Fibroblast of skin of left quadriceps (primary cell): ENCODE data around the gene ALDH5A1.
"Not testable (repeated sequence)": the region's sequence is repeated elsewhere in the genome, so short reads cannot be mapped to it uniquely, and the experiment has no call there.

Source experiments
- DNase-seq, 2 experiments: peaks; one replicate each; pipeline ENCODE4 v3.0.0-alpha.2; 2013; ENCODE audit warnings: low read depth in 2 of 2

ALDH5A1 gene

DNA sequence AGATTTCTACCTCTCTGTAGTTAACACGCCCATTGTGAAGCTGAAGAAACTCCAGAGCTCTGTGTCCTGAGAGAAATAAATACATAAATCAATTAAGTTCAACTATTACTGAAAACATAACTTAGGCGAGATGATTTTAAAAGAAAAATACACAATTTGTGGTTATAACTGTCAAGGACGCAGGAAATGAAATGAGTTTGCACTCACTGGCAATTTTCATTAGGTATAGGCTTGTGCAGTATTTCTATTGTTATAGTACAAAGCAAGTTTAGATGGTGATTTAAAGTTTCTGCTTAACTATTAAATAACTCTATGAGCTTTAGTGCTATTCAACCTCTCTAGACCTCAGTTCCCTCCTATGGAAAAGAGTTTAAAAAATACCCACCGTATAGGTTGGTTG lies 8.7 kb upstream of the ALDH5A1 start:
- no peak for DNase-seq

DNA sequence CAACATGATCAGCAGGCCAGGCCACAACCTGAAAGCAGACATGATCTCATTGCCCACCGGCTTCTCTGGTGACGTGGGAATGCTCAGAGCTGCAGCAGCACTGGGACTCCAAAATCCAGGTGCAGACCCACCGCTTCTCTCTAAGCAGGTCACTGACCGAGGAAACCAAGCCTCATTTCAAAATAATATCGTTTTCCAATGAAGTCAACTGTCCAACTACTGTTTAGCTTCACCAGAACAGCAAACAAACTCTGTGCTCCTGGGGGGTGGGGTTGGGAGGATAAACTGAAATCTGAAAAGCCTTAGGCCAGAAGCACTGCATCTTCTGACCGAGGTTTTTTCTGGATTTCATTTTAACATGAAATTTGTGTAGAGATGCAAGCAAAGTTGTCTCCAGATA lies 5.3 kb upstream of the ALDH5A1 start, which contains the start of gene GPLD1:
TSS of gene GPLD1 (minus strand) at position 109 of the 400 bp plus-strand sequence. CDS start at position 42, 67 bp downstream.
- no peak for DNase-seq

DNA sequence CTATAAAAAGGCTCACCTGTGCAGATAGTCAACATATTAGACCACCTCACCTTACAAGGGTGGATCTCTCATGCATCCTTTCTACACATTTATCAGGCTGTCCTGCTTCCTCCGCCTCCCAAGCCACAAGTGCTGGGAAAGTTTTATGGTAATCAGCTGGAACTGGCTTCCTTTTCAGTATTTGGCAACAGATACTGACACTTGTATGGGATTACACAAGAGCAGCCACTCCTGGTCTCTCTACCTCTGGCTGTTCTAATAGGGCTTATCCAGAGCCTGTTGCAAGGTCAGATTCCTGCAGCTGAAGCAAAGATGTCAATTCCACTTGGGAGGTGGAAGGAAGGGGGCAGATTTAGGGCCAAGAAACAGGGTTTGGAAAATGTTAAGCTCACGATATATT lies 4.9 kb upstream of the ALDH5A1 start:
- no peak for DNase-seq

DNA sequence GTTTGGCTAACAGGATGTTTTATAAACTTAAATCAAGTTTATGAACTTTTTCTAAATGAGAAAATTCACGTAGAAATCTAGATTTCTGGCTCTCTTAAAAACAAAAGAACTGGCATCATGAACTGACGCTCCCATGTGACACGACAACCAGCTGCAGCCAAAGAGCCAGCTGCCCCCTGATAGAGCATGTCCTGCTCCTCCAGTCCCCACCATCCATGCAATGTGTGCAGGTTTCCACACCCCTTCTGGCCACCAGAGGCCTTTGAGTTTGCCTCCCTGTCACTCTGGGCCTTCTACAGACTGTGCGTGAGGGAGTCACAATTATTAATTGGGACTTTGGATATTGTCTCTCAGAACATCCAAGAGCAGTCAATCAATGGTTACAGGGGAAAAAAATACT lies 3.8 kb upstream of the ALDH5A1 start:
- no peak for DNase-seq

DNA sequence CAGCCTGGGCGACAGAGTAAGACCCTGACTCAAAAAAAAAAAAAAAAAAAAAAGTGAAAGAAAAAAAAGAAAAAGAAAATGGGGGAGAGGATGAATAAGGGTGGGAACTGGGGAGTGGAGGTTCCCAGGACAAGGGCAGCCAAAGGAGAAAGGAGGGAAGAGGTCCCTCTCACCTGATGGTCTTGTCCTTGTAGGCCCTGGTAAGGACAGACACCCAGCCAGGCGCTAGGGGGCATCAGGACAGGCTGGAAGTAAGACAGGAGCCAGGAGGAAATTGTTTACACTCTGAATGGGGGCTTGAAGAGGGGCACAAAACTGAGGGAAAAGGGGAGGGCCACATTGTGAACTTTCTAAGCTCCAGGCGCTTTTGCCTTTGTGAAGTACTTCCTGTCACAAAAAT lies 2.3 kb upstream of the ALDH5A1 start:
- no peak for DNase-seq

DNA sequence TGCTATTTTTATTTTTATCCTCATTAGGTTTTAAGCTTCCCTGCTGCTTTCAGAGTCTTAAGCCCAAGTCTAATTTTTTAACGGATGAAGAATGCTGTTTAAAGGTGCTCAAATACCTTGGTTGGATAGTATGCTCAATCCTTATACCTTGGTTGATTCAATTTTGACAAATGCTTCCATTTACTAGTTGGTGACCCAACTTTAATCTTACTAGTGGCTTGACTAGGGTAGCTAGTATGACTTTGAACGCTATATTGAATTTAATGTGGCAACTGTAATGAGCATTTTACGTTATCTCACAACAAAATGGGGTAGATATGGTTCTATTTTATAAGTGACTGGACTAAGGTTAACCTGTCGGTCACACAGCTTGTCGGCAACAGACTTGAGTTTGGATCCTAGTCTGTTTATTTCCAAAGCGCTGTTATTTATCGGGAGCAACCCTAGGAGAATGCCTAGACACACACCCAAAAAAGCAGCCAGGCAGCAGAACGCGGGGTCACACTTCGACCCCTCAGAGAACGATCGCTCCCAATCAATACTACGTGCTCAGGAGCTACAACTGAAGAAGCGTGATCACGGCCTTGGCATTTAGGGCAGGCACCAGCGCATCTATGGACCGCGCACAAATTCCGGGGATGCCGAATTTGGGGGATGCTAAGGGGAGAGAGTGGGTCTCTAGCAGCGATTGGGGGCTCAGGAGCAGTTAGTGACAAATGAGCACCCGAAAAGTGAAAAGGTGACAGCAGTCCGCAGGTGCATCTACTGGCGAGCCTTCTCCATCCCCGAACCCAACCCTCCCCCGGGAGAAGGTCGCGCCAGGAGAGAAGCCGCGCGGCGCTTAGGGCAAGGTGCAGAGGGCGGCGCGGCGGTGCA lies 586 bp upstream of the ALDH5A1 start:
- no peak for DNase-seq

DNA sequence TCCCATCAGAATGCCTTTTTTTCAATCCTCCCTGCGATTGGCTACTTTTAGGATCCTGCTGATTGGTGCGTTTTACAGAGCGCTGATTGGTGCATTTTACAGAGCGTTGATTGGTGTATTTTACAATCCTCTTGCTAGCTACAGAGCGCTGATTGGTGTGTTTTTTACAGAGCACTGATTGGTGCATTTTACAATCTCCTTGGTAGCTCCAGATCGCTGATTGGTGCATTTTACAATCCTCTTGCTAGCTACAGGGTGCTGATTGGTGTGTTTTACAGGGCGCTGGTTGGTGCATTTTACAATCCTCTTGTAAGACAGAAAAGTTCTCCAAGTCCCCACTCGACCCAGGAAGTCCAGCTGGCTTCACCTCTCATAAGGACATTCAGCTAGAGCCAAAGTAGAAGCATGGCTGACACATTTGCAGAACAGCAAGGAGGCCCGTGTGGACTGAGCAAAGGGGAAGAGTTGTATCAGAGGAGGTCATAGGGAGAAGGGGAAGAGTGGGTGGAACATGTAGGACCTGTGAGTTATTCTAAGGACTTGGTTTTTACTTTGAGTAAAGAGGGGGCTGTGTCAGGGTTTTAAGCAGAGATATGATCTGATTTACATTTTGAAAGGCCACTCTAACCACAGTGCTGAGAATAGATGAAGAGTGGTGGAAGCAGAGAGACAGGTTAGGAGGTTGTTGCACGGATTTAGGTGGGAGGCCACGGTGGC lies 2.6 kb downstream of the ALDH5A1 start:
- DNase-seq = no peak

DNA sequence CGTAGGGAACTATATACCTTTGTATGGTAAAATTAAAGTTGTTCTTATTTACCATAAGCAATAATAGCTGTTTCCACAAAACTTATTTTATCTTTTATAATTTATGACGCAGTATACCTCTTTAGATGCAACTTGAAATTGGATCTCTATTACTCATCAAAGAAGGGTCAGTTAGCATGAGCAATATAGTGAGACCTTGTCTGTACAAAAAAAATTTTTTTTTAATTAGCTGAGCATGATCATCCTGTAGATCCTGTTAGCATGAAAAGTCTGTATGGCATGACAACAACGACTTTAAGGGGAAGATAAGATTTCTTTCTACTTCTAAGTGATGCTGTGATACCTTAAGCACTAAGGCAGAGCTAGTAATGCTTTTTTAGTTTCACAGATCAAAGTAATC lies 5.9 kb downstream of the ALDH5A1 start:
- DNase-seq = no peak

DNA sequence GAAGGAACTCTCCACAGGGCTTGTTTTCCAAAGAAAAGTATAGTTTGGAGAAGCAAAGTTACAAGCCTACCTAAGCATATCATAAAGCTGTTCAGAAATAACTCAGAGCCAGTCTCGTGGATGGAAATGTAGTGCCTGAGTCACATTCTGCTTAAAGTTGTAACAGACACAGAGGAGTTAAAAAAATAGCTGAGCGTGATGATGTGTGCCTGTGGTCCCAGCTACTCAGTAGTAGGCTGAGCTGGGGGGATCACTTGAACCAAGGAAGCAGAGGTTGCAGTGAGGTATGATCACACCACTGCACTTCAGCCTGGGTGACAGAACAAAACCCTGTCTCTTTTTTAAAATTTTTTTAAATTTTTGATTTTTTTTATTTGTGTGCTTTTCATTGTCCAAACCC lies 6.6 kb downstream of the ALDH5A1 start:
- no peak for DNase-seq

DNA sequence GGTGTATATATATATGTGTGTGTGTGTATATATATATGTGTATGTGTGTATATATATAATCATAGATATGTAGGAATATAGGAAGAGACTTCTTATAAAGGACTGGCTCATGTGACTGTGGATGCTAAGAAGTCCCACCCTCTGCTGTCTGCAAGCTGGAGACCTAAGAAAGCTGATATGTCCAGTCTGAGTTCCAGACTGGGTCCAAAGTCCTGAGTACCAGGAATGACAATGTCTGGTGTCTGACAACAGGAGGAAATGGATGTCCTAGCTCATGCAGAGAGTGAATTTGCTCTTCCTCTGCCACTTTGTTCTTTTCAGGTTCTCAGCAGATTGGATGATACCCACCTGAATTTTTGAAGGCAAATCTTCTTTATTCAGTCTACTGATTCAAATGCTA lies 7.1 kb downstream of the ALDH5A1 start:
- DNase-seq = no peak

DNA sequence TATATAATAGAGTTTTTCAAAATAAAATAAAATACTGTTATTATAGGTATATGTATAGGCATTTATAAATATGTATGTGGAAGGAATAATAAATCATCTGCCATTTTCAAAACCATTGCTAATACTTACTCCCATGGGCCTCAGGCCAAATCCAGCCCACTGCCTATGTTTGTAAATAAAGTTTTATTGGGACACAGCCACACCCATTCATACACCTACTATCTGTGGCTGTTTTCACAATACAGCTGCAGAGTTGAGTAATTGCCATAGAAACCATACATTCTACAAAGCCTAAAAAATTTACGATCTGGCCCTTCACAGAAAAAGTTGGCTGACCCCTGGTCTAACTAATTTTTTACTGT lies 9.5 kb downstream of the ALDH5A1 start:
- DNase-seq = no peak

DNA sequence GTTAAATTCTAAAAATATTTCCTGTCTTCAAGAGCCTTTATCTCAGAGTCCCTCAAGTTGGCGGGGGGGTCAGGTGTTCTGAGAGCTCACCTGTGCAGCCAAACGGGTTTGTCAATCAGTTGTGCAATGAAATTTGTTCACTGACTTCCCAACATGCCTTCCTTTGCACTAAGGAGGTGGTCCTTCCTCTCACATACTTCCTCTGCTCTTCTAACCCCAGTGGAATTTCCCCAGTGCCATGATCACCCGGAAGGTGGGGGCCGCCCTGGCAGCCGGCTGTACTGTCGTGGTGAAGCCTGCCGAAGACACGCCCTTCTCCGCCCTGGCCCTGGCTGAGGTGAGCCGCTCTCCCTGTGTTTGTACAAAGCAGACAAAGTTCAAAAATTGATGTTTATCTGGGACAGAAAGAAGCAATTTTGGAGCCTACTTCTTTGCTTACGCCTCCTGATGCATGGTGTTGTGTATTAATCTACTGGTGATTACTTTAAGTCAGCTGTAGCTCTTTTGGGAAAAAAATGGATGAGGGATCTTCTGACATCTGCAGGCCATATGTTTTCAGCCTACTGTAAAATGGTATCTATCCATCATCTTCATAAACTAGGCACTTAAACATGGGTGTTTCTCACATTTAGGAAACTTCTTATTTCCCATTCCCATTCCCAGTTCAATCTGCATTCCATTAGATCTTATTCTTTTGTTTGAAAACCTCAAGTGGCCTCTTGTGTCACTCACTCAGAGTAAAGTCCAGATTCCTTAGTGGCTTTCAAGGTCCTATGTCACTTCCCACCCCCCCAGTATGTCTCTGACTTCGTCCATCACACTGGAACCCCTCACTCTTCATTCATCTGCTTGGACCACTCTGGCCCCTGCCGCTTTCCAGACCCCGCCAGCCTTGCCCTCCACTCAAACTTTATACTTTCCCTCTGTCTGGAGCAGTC lies 10.1 kb downstream of the ALDH5A1 start:
- DNase-seq = no peak

DNA sequence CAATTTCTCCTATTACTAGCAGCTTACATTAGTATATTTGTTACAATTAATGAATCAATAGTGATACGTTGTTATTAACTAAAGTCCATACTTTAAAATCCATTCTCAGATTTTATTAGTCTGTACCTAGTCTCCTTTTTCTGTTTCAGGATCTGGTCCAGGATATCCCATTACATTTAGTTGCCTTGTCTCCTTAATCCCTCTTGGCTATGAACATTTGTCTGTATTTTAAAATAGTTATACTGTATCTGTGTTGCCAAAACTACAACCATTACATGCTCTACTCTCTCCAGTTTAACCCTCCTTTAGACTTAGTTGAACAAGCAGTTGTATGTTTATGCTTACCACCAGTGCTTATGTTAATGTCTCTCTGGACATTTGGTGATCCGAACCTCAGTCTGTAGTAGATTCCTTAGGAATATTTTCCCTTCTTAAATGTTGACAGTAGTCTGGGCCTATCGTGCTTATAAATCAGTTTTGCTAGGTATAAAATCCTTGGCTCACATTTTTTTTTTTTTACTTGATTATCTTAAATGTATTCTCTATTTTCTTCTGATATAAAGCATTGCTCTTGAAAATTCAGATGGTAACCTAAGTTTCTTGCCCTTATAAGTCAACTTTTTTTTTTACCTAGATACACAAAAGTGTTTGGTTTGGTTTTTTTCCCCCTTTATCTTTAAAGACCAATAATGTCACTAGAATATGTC lies 12.2 kb downstream of the ALDH5A1 start:
- DNase-seq = no peak

DNA sequence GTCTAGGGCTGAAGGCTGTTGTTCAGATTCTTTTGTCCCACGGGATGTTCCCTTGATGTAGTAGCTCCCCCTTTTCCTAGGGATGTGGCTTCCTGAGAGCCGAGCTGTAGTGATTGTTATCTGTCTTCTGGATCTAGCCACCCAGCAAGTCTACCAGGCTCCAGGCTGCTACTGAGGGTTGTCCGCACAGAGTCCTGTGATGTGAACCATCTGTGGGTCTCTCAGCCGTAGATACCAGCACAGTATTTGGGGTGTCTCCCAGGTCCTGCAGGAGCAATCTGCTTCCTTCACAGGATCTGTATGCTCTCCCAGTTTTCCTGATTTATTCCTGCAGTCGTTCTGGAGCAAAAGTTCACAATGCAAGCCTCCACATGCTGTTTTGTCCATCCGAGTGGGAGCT lies 17.2 kb downstream of the ALDH5A1 start:
- DNase-seq = not testable (repeated sequence)

DNA sequence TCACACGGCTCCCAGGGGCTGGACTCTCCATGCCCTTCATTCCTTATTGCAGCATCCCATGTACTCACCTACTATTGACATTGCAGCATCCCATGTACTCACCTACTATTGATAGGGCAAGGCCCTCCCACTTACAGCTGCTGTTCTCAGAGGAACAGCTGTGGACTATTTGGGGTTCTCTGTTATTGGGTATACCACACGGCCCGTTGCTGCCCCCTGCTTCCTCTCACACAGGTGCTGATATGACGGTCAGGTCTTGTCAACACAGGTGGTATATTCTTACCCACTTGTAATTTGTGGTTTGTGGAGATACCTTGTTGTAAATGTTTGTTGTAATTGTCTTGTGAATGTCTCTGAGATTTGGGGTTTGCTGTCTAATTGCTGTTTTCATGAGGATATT lies 18.8 kb downstream of the ALDH5A1 start:
- no peak for DNase-seq

DNA sequence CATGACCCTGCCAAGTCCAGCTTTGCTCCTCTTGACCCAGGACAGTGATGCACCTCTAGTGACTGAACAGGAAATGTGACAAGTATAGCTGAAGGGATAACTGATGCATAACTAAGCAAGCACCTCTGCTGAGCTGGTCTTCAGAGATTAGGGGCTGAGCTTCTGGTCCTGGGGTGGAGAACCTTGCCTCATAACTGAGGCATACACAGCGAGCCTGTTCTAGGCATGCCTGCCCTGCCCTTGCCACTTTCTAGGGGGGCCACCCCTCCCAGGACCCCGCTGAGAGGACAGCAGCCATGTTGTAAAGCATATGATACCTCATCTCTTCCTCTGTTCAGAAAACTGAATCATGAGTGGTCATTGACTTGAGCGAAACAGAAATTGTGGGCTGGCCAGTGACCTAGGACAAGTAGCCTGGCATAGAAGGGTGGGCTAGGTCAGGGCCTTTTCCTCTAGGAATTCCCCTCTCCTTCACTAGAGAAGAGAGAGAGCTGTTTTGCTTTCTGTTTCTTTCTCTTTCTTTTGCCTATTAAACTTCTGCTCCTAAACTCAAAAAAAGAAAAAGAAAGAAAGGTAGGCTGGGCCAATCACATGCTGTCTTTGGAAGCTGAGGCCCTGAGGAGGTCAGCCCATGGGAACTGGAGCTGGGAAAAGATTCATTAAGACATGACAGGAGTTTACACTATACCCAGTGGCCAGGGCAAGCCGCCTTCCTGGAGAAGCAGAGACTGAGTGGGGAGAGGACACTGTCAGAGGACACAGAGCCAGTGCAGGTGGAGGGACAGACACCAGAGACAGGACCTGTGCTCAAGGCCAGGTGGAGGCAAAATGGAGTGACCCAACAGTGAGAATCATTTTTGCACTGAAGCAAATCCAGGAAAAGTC lies 23.1 kb downstream of the ALDH5A1 start:
- no peak for DNase-seq

DNA sequence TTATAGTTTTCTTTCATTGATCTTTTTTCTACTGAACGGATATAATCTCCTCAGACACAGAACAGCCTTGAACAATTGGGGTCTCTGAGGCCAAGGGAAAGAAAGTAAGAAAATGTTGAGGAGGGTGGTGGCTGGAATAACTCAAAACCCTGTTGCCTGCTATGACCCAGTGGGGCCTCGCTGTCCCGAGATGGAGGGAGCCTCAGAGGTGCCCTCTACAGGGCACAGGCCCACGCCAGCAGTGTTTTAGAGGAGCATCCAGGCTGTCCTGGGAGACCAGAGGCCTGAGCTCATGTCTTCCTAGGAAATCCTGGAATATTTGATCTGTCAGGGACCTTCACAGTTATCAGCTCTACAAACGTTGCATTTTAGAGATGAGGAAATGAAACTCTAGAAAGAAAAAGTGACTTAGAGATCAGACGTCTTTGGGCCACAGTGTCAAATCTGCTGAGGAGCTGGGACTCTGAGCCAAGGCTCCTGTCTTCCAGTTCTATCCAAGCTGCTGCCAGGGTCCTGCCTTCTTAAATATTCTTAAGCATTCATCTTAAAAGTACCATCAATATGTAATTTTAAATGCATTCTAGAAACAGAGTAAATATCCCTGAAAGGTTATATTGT lies 26.3 kb downstream of the ALDH5A1 start:
- no peak for DNase-seq

DNA sequence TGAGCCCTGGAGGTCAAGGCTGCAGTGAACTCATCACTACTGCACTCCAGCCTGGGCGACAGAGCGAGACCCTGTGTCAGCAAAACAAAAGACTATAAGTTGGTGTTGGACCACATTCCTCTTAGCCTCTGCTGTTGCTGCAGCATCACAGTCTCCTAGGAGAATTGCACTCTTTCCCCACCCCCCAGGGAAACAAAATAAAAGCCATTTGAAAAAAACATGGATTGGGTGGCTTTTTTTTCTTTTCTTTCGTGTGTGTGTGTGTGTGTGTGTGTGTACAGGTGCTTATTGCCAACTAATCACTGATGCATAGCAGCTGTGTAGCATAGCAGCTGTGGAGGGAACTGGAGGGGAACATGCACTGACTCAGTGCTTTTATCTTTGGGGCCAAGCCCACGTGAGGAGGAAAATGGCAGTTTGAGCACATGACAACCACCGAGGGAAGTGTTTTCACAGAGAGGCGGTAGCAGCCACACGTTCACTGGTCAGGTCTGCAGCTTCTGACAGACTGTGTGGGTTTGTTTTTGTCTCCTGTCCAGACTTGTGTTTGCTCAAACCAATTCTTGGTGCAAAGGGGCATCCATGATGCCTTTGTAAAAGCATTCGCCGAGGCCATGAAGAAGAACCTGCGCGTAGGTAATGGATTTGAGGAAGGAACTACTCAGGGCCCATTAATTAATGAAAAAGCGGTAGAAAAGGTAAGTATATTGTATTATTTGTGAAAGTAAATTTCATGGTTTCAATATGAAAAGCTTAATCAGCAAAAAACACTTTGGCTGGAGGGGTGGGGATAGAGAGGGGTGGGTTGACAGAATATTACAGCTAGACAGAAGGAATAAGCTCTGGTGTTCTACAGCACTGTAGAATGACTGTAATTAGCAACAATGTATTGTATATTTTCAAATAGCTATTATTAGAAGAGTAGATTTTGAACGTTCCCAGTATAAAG lies 27.7 kb downstream of the ALDH5A1 start:
- no peak for DNase-seq

DNA sequence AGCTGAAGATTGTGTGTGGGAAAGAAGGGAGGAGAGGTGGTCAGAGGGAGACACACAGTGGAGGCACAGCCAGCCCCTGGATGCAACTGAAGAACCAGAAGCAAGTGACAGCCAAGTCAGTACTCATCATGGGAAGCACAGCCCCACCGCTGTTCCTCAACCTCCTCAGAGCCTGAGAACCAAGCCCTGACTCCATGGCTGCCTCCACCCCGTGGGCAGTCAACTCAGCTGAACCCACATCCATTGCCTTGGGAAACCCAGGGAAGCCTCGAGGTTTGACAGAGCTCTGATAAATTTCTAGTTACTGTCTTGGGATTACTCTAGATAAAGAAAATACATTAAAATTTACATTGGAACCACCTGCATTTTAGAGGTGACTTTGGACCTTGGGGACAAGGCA lies 29.6 kb downstream of the ALDH5A1 start:
- DNase-seq = no peak
